HG02943 (cell line): ENCODE results near the gene ACVR1B.

Source experiments
- ATAC-seq: cut with Tn5 transposase; IDR thresholded peaks from one replicate; pipeline ENCODE4 v1.9.1; 2021; ENCODE audit warnings: mild to moderate bottlenecking, low read depth, moderate library complexity; ENCODE audit not compliant: unreplicated experiment

ACVR1B gene

GRCh38 chr12:52041695-52042123, 90.2 kb downstream of the ACVR1B start:
- no peak for ATAC-seq

- no peak for ATAC-seq
These were observed 91.3 kb downstream of the ACVR1B start for GRCh38 chr12:52042706-52043385.

GRCh38 chr12:52043386-52044212, 92.1 kb downstream of the ACVR1B start:
- no peak for ATAC-seq

- ATAC-seq: no peak
These were observed 92.9 kb downstream of the ACVR1B start for GRCh38 chr12:52044292-52044983.

- ATAC-seq: no peak
These were observed 94.3 kb downstream of the ACVR1B start for GRCh38 chr12:52045794-52046199.
